SK-N-DZ (cell line): Measurements from ENCODE around the gene KCNMB3. TPM values are rescaled to one million over a fixed set of nuclear protein-coding genes. Genes with fewer than 3 reads are reported as not detected.
"Not testable (repeated sequence)": the region's sequence is repeated elsewhere in the genome, so short reads cannot be mapped to it uniquely, and the experiment has no call there.

ENCODE experiments used
- DNase-seq: peaks from one replicate; pipeline ENCODE4 v3.0.0-alpha.2; 2015; ENCODE audit warnings: low spot score
- polyA plus RNA-seq, 2 experiments: library from polyadenylated mRNA; depleted of rRNA; stranded (reverse); fragments of >200 nt; gene quantifications; 2 replicates each; pipeline ENCODE4 v1.2.3, GENCODE V29; 2014

The KCNMB3 gene
- polyA plus RNA-seq (2014; cell fraction: cytosol; rRNA removed): 2.2 and 2.9 TPM in 2 replicates
- 3.9 and 10.8 TPM in 2 replicates for polyA plus RNA-seq (2014; cell fraction: nucleus; rRNA removed)

- DNase-seq: no peak
These were observed at the start of gene KCNMB3 for GRCh38 chr3:179250803-179251476. Gene KCNMB3, minus strand, starts transcription at chr3:179251114. Its CDS starts 124 bp downstream, at chr3:179250990.

DNA sequence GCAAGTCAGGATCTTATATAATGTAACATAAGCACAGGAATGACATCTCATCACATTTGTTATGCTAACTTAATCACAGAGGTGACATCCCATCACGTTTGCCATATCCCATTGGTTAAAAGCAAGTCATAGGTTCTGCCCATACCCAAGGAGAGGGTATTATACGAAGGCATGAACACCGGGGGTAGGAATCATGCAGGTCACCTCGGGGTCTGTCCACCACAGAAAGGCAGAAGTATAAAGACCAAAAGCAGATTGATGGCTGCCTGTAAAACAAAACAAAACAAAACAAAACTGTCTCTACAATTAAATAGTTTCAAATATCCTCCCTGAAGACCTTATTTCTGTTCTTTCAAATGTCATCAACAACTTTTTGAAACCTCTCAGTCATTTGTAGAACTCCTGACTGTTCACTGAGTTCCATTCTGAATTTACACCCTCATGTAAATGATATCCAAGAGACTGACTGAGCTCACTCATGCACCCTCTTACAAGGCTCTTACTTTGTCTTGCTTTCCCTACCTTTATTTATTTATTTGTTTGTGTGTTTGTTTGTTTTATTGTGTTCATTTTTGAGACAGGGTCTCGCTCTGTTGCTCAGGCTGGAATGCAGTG is 49.2 kb upstream of the KCNMB3 start:
- DNase-seq: no peak

GRCh38 chr3:179299316-179299715 is 48.4 kb upstream of the KCNMB3 start:
- DNase-seq: no peak

GRCh38 chr3:179297971-179298725 is 47.2 kb upstream of the KCNMB3 start:
- DNase-seq: no peak

- no peak for DNase-seq
These were observed 41.5 kb upstream of the KCNMB3 start for GRCh38 chr3:179292450-179292849.

GRCh38 chr3:179289295-179289694 is 38.4 kb upstream of the KCNMB3 start:
- DNase-seq: no peak

GRCh38 chr3:179288845-179289244 is 37.9 kb upstream of the KCNMB3 start:
- DNase-seq: no peak

DNA sequence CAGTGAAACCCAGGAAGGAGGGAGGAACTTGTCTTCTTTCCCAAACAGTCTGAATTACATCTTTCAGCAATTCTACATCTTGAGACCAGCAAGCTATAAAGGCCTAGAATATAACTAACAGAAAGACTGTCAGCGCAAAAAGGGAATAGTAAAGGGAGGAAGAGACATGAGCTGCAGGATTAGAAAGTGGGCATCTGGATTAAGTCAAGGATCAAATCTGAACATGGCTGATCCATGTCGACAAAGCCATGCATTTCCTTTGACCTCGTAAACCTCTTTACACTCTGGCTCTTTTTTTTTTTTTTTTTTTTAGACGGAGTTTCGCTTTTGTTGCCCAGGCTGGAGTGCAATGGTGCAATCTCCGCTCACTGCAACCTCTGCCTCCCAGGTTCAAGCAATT is 35.4 kb upstream of the KCNMB3 start:
- DNase-seq: no peak

DNA sequence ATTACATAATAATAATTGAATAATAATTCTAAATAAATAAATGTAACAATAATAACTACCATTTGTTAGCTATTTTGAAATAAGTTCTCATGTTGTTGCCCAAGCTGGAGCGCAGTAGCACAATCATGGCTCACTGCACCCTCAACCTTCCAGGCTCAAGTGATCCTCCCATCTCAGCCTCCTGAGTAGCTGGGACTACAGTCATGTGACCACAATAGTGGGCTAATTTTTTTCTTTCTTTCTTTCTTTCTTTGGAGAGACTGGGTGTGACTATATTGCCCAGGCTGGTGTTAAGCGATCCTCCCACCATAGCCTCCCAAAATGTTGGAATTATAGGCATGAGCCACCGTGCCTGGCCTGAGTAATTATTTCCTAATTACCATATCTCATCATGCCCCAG is 30.9 kb upstream of the KCNMB3 start:
- DNase-seq: no peak

- DNase-seq: no peak
These were observed 28.9 kb upstream of the KCNMB3 start for GRCh38 chr3:179279837-179280236.

DNA sequence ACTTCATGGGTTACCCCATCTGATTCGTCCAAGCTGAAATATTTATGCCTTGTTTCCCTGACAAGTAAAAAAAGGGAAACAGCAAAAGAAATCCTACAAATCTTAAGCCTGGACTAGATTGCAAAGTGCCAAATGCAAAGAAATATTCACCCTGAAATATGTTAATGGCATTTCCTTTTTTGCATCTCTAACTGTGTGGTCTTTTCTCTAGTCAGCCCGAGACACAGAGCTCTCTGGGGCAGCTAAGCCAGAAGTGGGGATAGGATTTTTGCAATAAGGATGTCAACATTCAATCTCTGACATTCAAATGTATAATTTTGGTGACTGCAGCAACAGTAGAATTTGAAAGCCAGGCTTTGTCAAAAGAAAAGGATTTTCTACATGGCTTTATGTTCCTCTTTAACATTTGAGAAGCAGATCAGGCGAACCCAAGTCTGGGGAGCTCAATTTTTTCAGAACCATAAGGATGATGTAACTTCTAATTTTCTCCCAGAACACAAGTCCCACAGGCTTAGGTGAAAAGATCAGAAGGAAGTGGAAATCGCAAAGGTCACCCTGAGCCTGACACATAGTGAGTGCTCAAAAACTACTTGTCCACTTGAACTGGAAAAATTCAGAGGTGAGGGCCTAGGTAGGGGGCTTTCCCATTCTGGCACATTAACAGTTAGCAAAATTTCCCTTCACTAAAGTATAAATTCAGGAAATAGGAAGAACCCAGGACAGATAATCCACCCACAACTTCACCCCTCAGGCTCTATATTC is 28.2 kb upstream of the KCNMB3 start:
- DNase-seq: no peak

DNA sequence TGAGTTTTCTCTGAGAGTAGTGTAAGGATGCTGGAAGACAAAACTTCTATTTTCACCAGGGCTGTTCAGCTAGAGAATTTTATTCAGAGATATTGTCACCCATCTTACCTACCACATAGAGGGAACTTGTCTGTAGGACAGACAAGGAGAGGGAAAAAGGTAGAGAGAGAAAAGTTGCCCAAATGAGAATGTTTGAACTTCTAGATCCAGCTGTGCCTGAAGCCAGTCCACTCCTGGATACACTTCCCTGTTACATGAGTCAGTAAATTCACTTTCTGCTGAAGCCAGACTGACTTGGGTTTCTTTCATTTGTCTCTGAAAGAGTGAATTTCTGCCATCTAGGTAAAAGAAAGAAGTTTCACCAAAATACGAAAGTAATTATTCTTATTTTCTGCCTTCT is 27.2 kb upstream of the KCNMB3 start:
- DNase-seq: no peak

DNA sequence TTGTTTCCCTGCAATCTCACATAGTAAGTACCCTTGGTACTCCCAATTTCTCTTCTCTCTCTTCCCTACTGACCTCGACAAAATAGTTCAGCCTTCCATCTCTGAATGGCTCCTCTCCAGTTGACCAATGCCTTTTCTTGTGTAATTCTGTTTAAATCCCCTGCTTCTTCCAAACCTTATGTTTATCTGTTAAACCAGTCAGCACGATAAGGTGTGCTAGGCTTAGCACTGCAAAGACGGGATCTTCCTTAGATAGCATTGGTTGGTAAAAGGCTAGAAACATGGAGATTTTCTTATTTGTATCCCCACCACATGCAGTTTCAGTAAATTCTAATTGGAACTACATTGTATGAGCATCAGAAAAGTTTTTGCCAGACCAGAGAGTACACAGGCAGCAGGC is 25.8 kb upstream of the KCNMB3 start:
- no peak for DNase-seq

DNA sequence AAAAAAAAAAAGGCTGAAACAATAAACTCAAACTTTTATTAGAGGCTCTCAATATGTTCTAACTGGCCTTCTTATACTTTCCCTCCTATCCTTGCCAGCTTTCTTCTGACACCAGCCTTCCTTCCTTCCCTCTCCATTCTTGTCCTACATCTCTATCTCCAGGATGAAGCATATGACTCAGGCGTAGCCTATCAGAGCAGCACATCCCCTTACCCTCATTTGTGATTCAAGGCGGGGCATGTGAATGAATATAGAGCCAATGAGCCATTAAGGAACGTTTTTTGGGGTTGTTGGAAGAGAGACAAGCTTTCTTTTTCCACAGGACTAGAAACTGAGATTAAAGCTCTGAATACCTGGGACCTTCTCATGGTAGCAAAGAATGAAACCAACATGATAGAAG is 25.1 kb upstream of the KCNMB3 start:
- no peak for DNase-seq

- DNase-seq: not testable (repeated sequence)
These were observed 23.5 kb upstream of the KCNMB3 start for GRCh38 chr3:179274434-179274833.

- no peak for DNase-seq
These were observed 21.5 kb upstream of the KCNMB3 start for GRCh38 chr3:179272385-179272784.

GRCh38 chr3:179269152-179269707 is 18.3 kb upstream of the KCNMB3 start:
- no peak for DNase-seq

GRCh38 chr3:179268400-179269051 is 17.6 kb upstream of the KCNMB3 start:
- no peak for DNase-seq

- no peak for DNase-seq
These were observed 15.8 kb upstream of the KCNMB3 start for GRCh38 chr3:179266701-179267211.

GRCh38 chr3:179265875-179266274 is 15.0 kb upstream of the KCNMB3 start:
- no peak for DNase-seq

DNA sequence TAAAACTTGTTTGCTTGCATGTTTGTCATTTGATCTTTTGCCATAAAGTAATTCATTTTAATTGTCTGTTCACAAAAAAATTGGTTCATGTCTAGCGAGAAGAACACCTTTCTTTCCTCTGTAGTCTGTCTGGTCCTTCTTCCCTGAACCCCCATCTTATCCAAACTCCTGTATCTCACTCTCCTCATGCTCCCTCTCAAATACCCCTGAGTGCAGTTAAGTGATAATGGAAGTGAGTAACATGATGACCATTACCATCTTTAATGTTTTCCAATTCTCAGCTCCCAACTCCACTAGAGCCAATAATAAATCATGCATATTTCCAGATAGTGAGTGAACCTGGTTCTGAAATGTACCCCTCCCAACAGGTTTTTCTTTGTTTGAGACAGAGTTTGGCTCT is 14.2 kb upstream of the KCNMB3 start:
- no peak for DNase-seq
